Stimulated activated CD4-positive, alpha-beta T cell treated with anti-CD3 and anti-CD28 coated beads, Interleukin-12 subunit alpha, Interleukin-12 subunit beta, amount 100 ng/mL, for 4 hours (primary cell): Measurements from ENCODE around the gene RABGAP1.

Experiments
- DNase-seq: peaks from one replicate; pipeline ENCODE4 v3.0.0-alpha.2; 2020

RABGAP1 gene

DNA sequence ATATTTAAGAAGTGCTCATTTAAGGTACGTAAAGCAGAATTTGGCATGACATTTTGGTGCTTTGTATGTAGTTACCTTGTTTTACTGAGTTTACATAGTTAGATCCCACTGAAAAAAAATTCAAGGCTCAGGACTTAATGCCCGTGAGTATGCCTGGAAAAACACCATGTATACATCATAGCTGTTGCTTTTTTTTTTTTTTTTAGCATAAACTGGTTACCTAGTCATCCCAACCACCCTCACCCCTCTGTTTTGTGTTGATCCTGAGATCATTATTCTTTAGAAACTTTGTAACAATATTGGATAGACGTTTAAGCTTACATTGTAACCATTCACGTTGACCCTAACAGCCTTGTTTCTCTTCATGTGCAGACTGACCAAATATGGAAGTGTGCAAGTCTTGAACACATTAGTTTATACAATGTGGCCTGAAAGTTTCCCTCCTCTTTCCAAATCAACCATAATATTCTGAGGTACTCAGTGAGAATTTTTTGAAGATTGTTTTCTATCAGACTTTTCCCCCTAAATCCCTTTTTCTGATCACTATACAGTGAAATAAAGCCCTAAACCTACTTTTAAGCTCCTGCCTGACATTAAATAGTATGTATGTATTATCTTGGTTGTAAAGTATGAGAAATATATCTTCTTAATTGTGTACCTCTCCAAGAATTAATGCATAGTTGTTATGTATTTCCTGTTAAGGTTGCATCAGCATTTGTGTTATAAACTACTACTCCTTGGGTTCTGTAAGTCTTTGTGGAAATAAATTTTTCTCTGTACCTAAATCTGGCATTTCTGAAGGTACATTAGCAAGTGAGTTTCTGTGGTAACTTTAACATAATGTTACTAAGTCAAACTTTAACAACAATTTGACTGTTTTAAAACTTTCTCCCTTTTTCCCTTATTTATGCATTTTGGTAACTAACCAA is 4.4 kb downstream of the RABGAP1 start:
- no peak for DNase-seq

- DNase-seq, result no peak
These were observed 5.7 kb downstream of the RABGAP1 start for GRCh38 chr9:122946461-122947005.

DNA sequence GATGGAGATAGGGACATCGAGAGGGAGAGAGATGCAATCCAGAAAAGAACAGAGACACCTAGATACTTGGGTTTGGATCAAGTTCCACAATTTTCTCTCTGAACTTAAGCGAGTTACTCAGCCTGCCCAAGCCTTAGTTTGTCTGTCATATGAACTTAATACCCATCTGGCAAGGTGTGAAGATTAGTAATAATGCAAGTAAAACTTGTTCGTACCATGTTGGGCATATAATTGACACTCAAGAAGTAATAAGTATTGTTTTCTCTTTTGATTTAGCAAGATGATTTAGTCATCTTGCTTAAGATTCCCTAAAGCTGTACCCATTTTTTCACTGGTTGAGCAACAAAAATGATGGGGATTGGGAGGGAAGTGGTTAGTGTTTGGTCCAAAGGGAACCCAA is 7.5 kb downstream of the RABGAP1 start:
- no peak for DNase-seq

DNA sequence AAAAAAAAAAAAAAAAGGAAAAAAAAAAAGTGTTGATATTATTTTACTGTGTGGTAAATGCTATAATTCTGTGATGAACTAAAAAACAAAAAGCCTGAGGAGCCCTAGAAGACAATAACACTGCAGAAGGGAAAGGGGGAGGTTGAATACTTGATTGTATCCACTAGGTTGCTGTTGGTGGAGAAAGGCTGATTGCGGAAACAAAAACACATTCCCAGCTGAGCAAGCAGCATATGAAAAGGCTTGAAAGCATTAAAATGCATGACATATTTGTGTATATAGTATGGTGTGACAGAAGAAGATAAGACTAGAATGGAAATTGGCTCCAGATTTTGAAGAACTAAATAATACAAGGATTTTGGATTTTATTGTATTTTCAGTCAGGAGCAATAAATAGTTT is 8.9 kb downstream of the RABGAP1 start:
- no peak for DNase-seq

- DNase-seq, result no peak
These were observed 9.4 kb downstream of the RABGAP1 start for GRCh38 chr9:122950263-122950662.

- no peak for DNase-seq
These were observed 10.2 kb downstream of the RABGAP1 start for GRCh38 chr9:122951056-122951455.

- DNase-seq, result no peak
These were observed 13.5 kb downstream of the RABGAP1 start for GRCh38 chr9:122954253-122954691.

DNA sequence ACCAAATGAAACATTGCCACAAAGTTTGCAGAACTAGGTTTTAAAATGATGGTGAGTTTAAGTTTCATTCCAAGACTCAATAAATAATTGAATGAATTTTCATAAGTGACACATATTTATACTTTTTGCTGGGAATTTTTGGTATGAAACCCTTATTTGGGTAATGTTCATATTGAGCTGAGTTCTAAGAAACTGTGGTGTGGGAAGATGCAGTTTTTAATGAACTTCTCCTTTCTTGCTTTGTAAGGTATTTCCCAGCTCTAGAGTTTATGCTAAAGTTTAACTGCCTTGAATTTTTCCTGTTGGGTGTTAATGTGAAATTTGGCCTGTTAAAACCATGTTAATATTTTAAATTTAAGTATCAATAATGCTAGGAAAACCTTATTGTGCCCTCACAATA is 15.1 kb downstream of the RABGAP1 start:
- DNase-seq, result no peak

DNA sequence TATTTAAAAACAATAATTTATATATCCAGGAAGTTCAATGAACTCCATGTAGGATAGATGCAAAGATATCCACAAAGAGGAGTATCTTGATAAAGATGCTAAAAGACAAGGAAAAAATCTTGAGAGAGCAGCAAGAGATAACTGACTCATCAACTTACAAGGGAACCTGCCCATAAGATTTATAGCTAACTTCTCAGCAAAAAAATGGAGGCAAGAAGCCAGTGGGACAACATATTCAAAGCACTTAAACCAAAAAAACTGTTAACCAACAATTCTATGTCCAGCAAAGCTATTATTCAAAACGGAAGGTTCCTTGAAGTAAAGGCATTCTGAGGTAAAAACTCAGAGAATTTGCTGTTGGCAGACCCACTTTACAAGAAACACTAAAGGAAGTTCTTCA is 20.3 kb downstream of the RABGAP1 start:
- DNase-seq, result no peak

DNA sequence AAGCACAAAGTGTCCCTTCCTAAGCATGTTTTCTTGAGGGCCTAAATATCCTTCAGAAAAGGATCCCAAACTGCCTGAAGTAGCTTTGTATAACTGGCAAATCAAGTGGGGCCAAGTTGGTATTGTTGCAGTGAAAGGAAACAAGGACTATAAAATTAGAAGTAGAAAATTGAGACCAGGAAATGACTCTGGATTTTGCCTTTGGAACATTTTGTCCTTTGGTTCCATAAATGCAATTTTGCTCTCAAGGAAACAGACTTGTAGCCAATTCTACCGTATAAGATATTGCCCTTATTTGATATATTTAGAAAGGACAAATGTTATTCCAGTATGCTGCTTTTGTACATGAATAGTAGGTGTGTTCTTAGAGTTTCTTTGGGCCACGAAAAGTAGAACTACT is 34.4 kb downstream of the RABGAP1 start:
- DNase-seq, result no peak

- DNase-seq, result no peak
These were observed 37.8 kb downstream of the RABGAP1 start for GRCh38 chr9:122978601-122979000.

DNA sequence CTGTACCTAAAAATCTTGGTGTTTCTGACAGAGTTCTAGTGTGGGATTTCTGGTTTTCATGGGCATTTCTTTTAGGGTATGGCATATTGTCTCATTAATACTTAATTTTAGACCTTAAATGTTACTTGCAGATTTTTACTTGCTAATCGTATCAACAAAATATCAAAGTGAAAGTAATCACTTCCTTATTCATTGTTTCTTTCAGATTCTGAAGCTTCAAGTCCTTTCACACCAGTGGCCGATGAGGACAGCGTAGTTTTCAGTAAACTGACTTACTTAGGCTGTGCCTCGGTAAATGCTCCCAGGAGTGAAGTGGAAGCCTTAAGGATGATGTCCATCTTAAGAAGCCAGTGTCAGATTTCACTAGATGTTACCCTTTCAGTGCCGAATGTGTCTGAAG is 45.2 kb downstream of the RABGAP1 start:
- DNase-seq, result no peak

GRCh38 chr9:122988141-122988540 is 47.3 kb downstream of the RABGAP1 start:
- no peak for DNase-seq

DNA sequence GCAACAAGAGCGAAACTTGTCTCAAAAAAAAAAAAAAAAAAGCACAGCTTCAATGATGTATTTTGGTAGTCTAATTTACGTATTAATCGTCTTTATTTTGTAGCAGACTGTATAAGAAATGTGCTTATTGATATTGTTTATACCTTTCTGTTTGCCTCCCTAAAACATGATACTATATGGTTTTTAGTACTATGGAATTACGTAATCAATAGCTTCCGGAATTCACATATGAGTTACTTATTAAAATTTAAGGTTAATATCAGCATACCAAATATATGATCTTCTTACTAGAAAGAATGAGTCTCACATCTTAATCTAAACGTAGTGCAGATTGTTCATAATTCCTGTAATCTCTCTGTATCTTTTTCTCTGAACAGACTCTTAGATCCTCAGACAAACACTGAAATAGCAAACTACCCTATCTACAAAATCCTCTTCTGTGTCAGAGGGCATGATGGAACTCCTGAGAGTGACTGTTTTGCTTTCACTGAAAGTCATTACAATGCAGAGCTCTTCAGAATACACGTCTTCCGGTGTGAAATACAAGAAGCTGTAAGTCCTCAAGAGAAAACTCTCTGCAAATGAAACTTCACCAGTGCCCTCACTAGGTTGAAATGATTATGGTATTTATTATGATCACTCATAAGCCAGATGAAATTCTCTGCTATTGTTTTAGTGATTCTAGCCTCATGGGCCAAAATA is 48.3 kb downstream of the RABGAP1 start:
- no peak for DNase-seq

DNA sequence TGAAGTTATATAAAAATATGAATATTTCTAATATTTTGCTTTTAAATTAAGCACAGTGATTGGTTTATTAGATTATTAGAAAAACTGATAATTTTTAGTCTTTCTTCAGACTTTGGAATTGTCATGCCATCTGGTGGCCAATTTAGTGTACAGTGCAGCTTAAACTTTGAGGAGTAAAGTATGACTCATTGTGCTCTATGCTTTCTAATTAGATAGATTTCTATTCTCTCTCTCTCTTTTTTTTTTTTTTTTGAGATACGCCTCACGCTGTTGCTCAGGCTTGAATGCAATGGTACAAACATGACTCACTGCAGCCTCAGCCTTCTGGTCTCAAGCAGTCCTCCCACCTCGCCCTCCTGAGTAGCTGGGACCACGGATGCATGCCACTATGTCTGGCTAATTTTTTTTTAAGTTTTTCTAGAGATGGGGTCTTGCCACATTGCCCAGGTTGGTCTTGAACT is 50.6 kb downstream of the RABGAP1 start:
- peak; percentile 20 for DNase-seq

DNA sequence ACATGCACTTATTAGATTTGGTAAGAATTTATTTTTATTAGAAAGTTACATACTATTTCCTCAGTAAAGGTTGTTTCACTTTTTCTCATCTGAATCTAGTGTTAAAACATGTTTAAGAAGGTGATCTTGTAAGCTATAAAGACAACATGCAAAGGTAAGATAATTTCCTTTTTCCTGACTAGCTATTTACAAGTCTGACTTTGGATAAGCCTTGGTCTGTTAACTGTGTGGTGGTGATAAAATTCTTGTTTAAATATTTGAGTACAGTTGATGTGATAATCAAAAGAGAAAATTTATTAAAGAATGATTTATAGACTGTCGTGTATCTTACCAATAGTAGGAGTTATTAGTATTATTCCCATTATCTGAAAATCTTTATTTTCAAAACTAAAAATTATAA is 55.8 kb downstream of the RABGAP1 start:
- DNase-seq, result no peak

GRCh38 chr9:122998448-122998847 is 57.6 kb downstream of the RABGAP1 start:
- DNase-seq, result no peak

- no peak for DNase-seq
These were observed 59.7 kb downstream of the RABGAP1 start for GRCh38 chr9:123000371-123001068.

GRCh38 chr9:123002754-123003153 is 61.9 kb downstream of the RABGAP1 start:
- DNase-seq, result no peak

- DNase-seq, result no peak
These were observed 62.6 kb downstream of the RABGAP1 start for GRCh38 chr9:123003466-123003865.

GRCh38 chr9:123005964-123006363 is 65.1 kb downstream of the RABGAP1 start:
- DNase-seq, result no peak

DNA sequence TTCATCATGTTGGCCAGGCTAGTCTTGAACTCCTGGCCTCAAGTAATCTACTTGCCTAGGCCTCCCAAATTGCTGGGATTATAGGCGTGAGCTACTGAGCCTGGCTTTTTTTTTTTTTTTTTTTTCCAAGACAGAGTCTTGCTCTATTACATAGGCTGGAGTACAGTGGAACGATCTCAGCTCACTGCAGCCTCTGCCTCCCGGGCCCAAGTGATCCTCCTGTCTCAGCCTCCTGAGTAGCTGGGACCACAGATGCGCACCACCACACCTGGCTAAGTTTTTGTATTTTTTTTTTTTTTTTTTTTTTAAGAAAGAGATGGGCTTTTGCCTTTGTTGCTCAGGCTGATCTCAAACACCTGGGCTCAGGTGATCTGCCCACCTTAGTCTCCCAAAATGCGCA is 66.4 kb downstream of the RABGAP1 start:
- DNase-seq, result no peak

- DNase-seq, result no peak
These were observed 68.1 kb downstream of the RABGAP1 start for GRCh38 chr9:123008909-123009308.
